Measurements from ENCODE around the gene FXYD1.

DNA sequence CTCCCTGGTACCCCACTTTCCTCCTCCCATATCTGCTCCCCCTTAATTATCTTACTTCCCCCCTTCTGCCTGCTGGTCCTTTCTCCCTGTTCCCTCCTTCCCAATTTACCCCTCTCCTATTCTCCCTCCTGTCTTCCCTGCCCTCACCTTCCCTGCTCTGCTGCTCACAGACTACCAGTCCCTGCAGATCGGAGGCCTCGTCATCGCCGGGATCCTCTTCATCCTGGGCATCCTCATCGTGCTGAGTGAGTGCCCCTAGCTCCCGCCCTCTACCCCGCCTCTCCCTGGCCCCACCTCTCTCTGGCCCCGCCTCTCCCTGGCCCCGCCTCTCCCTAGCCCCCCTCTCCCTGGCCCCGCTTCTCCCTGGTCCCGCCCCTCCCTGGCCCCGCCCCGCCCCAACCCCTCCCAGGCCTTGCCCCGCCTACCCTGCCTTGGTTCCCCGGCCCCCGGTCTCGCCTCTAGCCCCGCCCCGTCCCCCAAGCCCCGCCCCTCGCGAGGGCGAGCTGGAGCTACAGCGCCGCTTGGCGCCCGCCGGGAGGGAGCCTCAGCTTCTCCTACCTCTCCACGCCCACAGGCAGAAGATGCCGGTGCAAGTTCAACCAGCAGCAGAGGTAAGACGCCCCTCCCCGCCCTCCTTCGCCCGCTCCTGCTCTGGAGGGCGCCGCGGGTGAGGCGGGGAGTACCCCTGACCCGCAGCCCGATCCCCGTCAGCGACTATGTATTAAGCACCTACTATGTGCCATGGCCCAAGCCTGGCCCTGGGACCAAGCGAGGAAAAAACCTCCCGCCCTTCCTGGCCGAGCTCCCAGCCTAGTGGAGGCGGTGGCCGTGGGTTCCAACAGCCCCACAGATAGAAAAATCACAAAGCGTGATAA lies 2.6 kb downstream of the FXYD1 start:
- TF ChIP-seq, protein P1, sequence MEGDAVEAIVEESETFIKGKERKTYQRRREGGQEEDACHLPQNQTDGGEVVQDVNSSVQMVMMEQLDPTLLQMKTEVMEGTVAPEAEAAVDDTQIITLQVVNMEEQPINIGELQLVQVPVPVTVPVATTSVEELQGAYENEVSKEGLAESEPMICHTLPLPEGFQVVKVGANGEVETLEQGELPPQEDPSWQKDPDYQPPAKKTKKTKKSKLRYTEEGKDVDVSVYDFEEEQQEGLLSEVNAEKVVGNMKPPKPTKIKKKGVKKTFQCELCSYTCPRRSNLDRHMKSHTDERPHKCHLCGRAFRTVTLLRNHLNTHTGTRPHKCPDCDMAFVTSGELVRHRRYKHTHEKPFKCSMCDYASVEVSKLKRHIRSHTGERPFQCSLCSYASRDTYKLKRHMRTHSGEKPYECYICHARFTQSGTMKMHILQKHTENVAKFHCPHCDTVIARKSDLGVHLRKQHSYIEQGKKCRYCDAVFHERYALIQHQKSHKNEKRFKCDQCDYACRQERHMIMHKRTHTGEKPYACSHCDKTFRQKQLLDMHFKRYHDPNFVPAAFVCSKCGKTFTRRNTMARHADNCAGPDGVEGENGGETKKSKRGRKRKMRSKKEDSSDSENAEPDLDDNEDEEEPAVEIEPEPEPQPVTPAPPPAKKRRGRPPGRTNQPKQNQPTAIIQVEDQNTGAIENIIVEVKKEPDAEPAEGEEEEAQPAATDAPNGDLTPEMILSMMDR (conservative IDR thresholded peaks at IDR 0.05) = peak; percentile 54; the same call in 1 of the 2 replicates
- no peak for TF ChIP-seq EZH2 (IDR thresholded peaks at IDR 0.05; ENCODE audit: low read depth)

Measured in PC-9 (cell line).